ENCODE results near the gene TLR1.

Gene TLR1, protein sequence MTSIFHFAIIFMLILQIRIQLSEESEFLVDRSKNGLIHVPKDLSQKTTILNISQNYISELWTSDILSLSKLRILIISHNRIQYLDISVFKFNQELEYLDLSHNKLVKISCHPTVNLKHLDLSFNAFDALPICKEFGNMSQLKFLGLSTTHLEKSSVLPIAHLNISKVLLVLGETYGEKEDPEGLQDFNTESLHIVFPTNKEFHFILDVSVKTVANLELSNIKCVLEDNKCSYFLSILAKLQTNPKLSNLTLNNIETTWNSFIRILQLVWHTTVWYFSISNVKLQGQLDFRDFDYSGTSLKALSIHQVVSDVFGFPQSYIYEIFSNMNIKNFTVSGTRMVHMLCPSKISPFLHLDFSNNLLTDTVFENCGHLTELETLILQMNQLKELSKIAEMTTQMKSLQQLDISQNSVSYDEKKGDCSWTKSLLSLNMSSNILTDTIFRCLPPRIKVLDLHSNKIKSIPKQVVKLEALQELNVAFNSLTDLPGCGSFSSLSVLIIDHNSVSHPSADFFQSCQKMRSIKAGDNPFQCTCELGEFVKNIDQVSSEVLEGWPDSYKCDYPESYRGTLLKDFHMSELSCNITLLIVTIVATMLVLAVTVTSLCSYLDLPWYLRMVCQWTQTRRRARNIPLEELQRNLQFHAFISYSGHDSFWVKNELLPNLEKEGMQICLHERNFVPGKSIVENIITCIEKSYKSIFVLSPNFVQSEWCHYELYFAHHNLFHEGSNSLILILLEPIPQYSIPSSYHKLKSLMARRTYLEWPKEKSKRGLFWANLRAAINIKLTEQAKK

GRCh38 chr4:38804654-38805295 lies at the start of gene TLR1:
Gene TLR1, minus strand, starts transcription at chr4:38804791. Its CDS starts 5,960 bp downstream, at chr4:38798831.
- no peak for DNase-seq (ENCODE audit: low read depth in 2 of 2)

DNA sequence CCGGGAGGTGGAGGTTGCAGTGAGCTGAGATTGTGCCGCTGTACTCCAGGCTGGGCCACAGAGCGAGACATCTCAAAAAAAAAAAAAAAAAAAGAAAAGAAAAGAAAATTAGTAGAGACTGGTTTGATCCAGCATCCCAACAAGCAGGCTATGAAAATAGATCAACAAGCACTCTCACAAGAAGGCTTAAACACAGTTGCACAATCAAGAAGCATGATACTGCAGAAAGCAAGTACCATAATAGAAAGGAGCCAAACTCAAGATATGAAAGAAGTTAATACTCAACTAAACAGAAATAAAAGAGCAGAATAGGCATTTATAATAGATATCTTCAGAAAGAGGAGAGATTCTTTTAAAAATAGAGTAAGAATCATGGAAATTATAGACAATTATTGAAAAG lies 41.4 kb upstream of the TLR1 start:
- DNase-seq (ENCODE audit: low read depth in 2 of 2), result no peak

GRCh38 chr4:38842994-38843393 lies 38.4 kb upstream of the TLR1 start:
- no peak for DNase-seq (ENCODE audit: low read depth in 2 of 2)

GRCh38 chr4:38837849-38838248 lies 33.3 kb upstream of the TLR1 start:
- no peak for DNase-seq (ENCODE audit: low read depth in 2 of 2)

DNA sequence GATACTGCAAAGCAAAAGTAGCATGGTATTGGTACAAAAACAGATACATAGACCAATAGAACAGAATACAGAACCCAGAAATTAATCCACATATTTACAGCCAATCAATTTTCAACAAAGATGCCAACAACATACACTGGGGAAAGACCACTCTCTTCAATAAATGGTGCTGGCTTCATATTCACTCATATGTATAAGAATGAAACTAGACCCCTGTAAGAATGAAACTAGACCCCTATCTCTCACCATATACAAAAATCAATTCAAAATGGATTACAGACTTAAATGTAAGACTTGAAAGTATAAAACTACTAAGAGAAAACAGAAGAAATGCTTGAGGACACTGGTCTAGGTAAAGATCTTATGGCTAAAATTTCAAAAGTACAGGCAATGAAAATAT lies 32.7 kb upstream of the TLR1 start:
- no peak for DNase-seq (ENCODE audit: low read depth in 2 of 2)

DNA sequence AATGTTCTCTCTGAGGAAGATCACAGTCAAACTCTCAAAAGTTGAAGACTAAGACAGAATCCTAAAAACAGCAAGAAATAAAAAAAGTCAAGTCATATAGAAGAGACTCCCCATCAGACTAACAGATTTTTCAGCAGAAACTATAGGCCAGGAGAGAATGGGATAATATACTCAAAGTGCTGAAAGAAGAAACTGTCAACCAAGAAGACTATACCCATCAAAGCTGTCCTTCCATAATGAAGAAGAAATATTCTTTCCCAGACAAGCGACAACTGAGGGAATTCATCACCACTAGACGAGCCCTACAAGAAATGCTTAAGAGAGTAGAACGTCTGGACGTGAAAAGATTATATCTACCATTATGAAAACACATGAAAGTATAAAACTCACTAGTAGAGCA lies 30.0 kb upstream of the TLR1 start:
- DNase-seq (ENCODE audit: low read depth in 2 of 2), result no peak

- no peak for DNase-seq (ENCODE audit: low read depth in 2 of 2)
Observed at GRCh38 chr4:38832624-38833528, 28.3 kb upstream of the TLR1 start.

- DNase-seq (ENCODE audit: low read depth in 2 of 2), result no peak
Observed at GRCh38 chr4:38832206-38832605, 27.6 kb upstream of the TLR1 start.

DNA sequence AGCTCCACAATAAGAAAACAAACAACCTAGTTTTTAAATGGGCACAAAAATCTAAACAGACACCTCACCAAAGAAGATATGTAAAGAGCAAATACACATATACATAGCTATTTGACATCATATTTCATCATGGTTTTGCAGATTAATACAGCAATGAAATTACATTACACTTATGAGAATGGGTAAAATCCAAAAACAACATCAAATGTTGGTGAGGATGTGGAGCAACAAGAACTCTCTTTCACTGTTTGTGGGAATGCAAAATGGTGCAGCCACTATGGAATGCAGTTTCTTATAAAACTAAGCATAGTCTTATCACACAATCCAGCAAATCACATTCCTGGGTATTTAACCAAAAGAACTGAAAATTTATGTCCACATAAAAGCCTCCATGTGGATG lies 27.1 kb upstream of the TLR1 start:
- no peak for DNase-seq (ENCODE audit: low read depth in 2 of 2)

- DNase-seq (ENCODE audit: low read depth in 2 of 2), result no peak
Observed at GRCh38 chr4:38829237-38829636, 24.6 kb upstream of the TLR1 start.

DNA sequence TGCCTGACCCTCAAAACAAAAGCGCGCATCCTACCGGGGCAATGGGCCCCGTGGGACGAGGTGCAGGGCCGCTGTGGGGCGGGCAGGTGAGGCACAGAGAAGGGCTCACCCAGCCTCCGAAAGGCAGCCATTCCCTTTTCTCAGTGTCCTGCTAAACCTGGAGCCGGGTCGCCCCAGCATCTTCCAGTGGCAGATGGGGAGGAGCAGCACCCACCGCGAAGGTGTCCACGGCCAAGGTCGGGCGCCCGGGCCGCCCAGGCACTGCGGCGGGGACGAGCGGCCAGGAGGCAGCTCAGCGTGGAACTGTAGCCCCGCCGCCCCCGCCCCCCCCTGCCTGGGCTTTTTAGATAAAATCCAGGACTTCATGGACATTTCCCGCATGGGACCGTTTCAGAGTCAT lies 19.2 kb upstream of the TLR1 start:
- DNase-seq (ENCODE audit: low read depth in 2 of 2), result no peak

DNA sequence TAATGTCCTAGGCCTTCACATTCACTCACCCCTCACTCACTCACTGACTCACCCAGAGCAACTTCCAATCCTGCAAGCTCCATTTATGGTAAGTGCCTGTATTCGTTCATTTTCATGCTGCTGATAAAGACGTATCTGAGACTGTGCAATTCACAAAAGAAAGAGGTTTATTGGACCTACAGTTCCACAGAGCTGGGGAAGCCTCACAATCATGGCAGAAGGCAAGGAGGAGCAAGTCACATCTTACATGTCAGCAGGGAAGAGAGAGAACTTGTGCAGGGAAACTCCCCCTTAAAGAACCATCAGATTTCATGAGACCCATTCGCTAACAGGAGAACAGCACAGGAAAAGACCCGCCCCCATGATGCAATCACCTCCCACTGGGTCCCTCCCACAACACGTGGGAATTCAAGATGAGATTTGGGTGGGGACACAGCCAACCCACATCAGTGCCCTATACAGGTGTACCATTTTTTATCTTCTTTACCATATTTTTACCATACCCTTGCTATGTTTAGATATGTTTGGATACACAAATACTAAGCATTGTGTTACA lies 18.2 kb upstream of the TLR1 start:
- no peak for DNase-seq (ENCODE audit: low read depth in 2 of 2)

DNA sequence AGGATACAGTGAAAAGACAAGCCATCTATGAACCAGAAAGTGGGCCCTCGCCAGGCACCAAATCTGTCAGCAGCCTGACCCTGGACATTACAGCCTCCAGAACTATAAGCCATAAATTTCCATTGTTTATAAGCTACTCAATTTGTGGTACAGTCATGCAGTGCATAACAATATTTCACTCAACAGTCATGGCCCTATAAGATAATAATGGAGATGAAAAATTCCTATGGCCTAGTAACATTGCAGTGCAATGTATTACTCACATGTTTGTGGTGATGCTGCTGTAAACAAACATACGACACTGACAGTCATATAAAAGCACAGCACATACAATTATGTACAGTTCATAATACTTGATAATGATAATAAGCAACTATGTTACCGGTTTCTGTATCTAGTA lies 17.1 kb upstream of the TLR1 start:
- DNase-seq (ENCODE audit: low read depth in 2 of 2), result no peak

DNA sequence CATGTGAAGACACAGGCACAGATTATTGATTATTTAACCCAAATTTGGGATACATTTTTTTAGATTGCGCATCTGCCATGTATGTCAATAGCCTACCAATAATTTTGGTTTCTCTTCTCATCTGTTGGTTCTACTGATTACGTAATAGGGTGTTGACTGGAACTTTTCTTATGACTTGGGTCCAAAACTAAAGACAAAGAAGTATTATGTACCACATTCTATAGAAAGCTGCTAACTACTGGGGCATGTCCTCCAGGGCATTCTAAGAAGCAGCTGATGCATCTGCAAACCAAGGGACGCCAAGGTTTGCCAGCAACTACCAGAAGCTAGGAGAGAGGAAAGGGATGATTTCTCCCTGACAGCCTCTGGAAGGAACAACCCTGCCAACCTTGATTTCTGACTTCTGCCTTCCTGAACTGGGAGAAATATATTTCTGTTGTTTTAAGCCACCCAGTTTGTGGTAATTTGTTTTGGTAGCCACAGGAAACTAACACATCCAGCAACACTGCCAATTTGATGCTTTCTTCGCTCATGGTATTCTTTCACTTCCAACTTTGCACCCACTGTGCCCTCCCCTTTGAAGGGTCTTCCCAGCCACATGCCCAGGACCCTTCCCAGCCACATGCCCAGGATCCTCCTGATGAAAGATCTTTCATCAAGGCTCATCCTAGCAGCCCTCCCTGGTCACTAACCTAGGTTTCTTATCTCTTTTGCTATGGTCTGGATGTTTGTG lies 15.9 kb upstream of the TLR1 start:
- no peak for DNase-seq (ENCODE audit: low read depth in 2 of 2)

- no peak for DNase-seq (ENCODE audit: low read depth in 2 of 2)
Observed at GRCh38 chr4:38819569-38819968, 15.0 kb upstream of the TLR1 start.

DNA sequence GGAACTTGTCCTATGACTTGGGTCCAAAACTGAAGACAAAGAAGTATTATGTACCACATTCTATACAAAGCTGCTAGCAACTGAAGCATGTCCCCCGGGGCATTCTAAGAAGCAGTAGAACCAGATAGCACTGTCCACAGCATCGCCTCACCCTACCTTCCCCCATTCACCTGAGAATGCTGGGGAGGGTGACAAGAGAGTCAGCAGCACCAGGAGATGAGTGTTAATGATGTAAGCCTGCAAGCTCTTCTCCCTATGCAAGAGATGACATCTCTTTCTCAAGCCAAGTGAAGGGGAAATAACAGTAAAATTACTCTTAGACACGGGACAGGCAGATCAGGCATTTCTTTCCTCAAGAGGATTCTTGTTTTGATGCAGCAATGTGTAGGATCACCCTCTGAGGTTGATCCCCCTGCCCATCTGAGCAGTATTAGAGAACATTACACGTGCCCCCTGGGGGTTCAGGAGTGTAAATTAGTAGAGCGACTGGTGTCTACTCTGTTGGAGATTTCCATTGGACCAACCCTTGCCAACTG lies 13.9 kb upstream of the TLR1 start:
- no peak for DNase-seq (ENCODE audit: low read depth in 2 of 2)

DNA sequence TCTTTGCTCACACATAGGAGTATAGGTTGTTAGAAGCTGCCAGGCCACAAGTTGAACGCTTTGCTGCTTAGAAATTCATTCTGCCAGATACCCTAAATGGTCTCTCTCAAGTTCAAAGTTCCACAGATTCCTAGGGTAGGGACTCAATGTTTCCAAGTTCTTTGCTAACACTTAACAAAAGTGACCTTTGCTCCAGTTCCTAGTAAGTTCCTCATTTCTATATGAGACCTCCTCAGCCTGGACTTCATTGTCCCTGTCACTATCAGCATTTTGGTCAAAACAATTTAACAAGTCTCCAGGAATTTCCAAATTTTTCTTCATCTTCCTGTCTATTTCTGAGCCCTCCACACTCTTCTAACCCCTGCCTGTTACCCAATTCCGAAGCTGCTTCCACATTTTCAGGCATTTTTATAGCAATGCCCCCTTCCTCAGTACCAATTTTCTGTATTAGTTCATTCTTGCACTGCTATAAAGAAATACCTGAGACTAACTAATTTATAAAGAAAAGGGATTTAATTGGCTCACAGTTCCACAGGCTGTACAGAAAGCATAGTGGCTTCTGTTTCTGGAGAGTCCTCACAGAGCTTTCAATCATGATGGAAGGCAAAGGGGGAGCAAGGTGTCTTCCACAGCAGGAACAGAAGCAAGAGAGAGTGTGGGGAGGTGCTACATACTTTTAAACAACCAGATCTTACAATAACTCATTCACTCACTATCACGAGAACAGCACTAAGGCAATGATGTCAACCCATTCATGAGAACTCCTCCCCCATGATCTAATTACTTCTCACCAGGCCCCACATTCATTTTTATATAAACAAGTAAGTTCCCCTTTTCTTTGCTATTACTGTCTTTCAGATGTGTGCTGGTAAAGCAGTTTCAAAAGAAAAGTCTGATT lies 11.5 kb upstream of the TLR1 start:
- DNase-seq (ENCODE audit: low read depth in 2 of 2), result no peak

- no peak for DNase-seq (ENCODE audit: low read depth in 2 of 2)
Observed at GRCh38 chr4:38814386-38814785, 9.8 kb upstream of the TLR1 start.

DNA sequence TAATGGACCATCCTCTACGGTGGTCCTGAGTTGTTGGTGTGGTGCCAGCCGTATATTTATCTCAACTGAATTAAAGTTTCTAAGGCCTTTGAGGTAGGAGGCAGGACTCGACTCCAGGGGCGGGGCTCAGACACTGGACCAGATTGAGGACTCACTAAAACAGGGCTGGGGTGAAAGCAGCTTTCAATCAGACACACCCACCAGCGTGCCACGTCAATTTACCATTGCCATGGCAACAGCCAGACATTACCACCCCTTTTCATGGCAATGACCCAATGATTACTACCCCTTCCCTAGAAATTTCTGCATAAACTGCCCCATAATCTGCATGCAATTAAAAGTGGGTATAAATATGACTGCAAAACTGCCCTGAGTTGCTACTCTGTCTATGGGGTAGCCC lies 6.7 kb upstream of the TLR1 start:
- no peak for DNase-seq (ENCODE audit: low read depth in 2 of 2)
